Right atrium auricular region (tissue), 2 donors: ENCODE data around the gene PRKCE. TPM values are rescaled to one million over a fixed set of nuclear protein-coding genes. Genes with fewer than 3 reads are reported as not detected.

ENCODE experiments used
- DNase-seq: peaks from one replicate; pipeline ENCODE4 v3.0.0-alpha.2; 2019; ENCODE audit warnings: low spot score
- H3K27ac ChIP-seq, 2 donors: fragments of 200-600 bp; sonication (generic); 1 replicate in 1 of 2; 2 replicates in 1 of 2; pipeline ENCODE4 v1.5.1; 2016 to 2019
- H3K27me3 ChIP-seq, 2 donors: fragments of 200-600 bp; sonication (generic); one replicate each; pipeline versions ENCODE4 v1.5.1 to v1.6.0; 2017 to 2019
- H3K36me3 ChIP-seq: fragments of 200-600 bp; sonication (generic); one replicate; pipeline ENCODE4 v1.5.1; 2016
- H3K4me1 ChIP-seq, 2 donors: fragments of 200-600 bp; sonication (generic); one replicate each; pipeline versions ENCODE4 v1.5.1 to v1.6.0; 2017 to 2019
- H3K4me3 ChIP-seq, 2 donors: fragments of 200-600 bp; sonication (generic); 1 replicate in 1 of 2; 2 replicates in 1 of 2; pipeline ENCODE4 v1.5.1; 2017 to 2019; ENCODE audit warnings: mild to moderate bottlenecking in 1 of 2, moderate library complexity in 1 of 2
- H3K9me3 ChIP-seq, 2 donors: fragments of 200-600 bp; sonication (generic); one replicate each; pipeline ENCODE4 v1.5.1; 2019
- CTCF ChIP-seq, 2 donors: fragments of 200-600 bp; sonication (generic); IDR thresholded peaks; one replicate each; pipeline ENCODE4 v1.5.1; 2019; ENCODE audit warnings: antibody characterized with exemption in 2 of 2
- total RNA-seq, 2 donors: library from RNA; depleted of rRNA; stranded (reverse); fragments of >200 nt; gene quantifications; one replicate each; pipeline ENCODE4 v1.1.0, GENCODE V29; 2016

PRKCE gene
- total RNA-seq, 2 donors from 2014 or later, result 7.2 to 11.8 TPM

DNA sequence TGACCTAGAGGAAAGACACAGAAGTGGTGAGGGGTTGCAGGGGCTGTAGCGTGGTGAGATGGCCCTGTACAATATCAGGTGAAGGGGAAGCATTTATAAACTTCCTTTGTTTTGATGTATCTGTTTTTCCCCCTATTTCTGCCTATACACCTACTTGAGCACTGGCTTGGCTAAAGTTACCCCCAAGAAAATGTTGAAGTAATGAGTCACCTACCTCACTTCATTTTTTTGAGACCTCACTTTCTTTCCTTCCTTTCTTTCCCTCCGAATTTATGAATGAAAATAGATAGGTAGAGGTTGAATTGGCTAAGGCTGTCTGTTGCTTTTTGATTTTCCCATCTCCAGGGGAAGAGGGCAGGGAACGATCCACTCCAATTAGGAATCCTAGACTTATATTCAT is 414.6 kb downstream of the PRKCE start:
- Histone ChIP-seq H3K36me3 (no peaks in the 10 kb centered on the region), H3K4me3 (no peak overlapping the region), H3K27me3 (no peaks in the 10 kb centered on the region), H3K27ac (peak overlapping the region in 1 of 2 donors; percentile 38), H3K9me3 (no peaks in the 10 kb centered on the region), H3K4me1 (peaks cover 0 to 14% of the 10 kb centered on the region in 2 donors)
- TF ChIP-seq CTCF (IDR thresholded peaks at IDR 0.05), result no peak
- no peak for DNase-seq

- H3K4me3 ChIP-seq, result no peak overlapping the region
- H3K4me1 ChIP-seq, result peaks cover 0 to 14% of the 10 kb centered on the region in 2 donors
- no peaks in the 10 kb centered on the region for H3K36me3 ChIP-seq
- no peaks in the 10 kb centered on the region for H3K9me3 ChIP-seq
- H3K27ac ChIP-seq, result no peak overlapping the region
- no peak for TF ChIP-seq CTCF (IDR thresholded peaks at IDR 0.05)
- no peaks in the 10 kb centered on the region for H3K27me3 ChIP-seq
- DNase-seq, result no peak
Measured at GRCh38 chr2:46066601-46067000, 415.1 kb downstream of the PRKCE start.

DNA sequence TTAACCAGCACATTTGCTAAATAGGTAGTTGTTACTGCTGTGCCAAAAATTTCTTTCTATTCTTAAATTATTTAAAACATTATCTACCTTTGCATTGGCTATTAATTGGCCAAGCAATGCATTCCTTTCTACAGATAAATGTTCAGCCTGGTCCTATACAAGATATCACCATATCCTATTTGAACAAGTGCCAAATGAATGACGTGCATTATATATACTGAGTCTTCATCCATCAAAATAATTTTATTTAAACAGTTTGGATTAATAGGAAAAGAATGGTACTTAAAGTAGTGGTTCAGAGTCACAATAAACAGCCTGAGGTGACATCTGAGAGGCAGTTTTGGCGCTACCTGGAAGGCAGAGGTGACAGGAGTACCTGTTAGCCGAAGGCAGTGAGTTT is 415.6 kb downstream of the PRKCE start:
- no peak overlapping the region for H3K4me3 ChIP-seq
- DNase-seq, result no peak
- H3K27ac ChIP-seq, result no peak overlapping the region
- peaks cover 0 to 14% of the 10 kb centered on the region in 2 donors for H3K4me1 ChIP-seq
- TF ChIP-seq CTCF (IDR thresholded peaks at IDR 0.05), result no peak
- H3K27me3 ChIP-seq, result no peaks in the 10 kb centered on the region
- no peaks in the 10 kb centered on the region for H3K9me3 ChIP-seq
- no peaks in the 10 kb centered on the region for H3K36me3 ChIP-seq

DNA sequence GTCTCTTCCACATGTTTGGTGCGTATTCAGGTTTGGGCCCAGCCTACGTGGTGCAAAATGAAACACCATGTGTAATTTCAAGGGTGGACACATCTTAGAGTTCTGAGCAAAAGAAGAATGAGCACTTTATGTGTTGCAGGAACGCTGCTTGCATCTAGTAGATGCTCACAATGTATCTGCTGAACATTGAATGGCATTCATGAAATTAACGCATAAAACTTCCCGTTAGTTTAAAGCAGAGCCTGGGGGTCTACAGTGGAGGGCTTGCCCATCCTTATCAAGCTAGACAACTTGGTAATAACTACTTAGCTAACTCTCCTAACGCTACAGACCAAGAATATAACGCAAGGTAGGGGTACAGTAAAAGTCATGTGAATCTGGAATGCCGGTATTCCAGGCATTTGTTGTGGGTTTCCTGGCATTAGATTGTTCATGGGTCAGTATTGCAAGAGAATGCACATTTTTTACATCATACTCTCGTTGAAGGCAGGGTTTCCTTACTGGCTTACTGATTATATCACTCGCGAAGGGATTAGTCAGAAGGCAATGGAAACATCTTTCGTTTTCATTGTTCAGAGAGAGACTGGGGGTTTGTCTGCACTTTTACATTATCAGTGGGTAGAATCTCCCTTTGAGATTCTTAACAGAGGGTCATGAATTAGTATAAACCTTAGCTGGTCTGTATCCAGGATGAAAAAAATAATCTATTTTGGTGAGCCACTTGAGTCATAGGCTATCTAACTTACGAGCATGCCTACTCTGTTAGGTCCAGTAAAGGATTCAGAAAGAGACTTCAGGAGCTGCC is 416.2 kb downstream of the PRKCE start:
- no peak for DNase-seq
- no peak overlapping the region for H3K4me3 ChIP-seq
- H3K36me3 ChIP-seq, result no peaks in the 10 kb centered on the region
- no peaks in the 10 kb centered on the region for H3K9me3 ChIP-seq
- H3K4me1 ChIP-seq, result peaks cover 0 to 17% of the 10 kb centered on the region in 2 donors
- peak overlapping the region in 1 of 2 donors; percentile 2 for H3K27ac ChIP-seq
- TF ChIP-seq CTCF (IDR thresholded peaks at IDR 0.05), result no peak
- no peaks in the 10 kb centered on the region for H3K27me3 ChIP-seq

DNA sequence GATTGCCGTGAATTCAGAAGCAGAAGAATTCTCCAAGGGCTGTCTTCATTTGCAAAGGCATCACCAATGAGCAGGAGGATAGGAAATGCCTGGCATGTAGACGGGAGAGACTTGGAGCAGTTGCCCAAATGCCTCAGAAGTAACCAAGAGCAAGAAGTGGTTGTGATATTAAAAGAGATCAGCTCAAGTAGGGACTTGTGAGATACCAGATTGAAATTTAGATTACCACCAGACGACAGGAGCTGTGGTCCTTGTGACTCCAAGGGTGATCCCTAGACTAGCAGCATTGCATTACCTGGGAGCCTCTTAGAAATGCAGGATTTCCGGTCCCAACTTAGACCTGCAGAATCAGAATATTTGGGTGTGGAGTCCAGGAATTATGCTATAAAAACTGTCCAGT is 417.2 kb downstream of the PRKCE start:
- Histone ChIP-seq H3K4me3 (no peak overlapping the region), H3K27ac (peak overlapping the region in 1 of 2 donors; percentile 2), H3K27me3 (no peaks in the 10 kb centered on the region), H3K4me1 (peaks cover 0 to 17% of the 10 kb centered on the region in 2 donors), H3K9me3 (no peaks in the 10 kb centered on the region), H3K36me3 (no peaks in the 10 kb centered on the region)
- no peak for TF ChIP-seq CTCF (IDR thresholded peaks at IDR 0.05)
- no peak for DNase-seq

DNA sequence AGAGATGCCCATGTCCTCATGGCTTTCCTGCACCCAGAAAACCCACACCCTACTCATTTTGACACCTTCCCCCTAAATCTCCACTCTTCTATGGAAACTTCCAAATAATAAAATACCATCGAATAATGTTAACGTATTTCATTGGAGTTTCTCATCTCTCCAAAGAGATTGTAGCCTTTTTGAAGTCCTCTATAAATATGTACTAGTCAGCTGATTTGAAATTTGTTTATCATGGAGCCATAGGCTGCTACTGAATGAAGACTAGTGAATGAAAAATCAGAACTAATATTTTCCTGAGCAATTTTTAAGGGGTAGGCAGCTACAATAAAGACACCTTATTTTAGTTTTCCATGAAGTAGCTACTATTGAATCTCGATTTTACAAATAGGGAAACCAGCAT is 419.6 kb downstream of the PRKCE start:
- no peak for TF ChIP-seq CTCF (IDR thresholded peaks at IDR 0.05)
- H3K27ac ChIP-seq, result no peak overlapping the region
- H3K4me1 ChIP-seq, result peaks cover 0 to 24% of the 10 kb centered on the region in 2 donors
- DNase-seq, result no peak
- no peaks in the 10 kb centered on the region for H3K9me3 ChIP-seq
- H3K36me3 ChIP-seq, result no peaks in the 10 kb centered on the region
- H3K4me3 ChIP-seq, result no peak overlapping the region
- H3K27me3 ChIP-seq, result no peaks in the 10 kb centered on the region
